ENCODE results near the gene OTOF.
A peak's percentile ranks its signal among the peaks of the same experiment; 100 is the strongest.

The OTOF gene

DNA sequence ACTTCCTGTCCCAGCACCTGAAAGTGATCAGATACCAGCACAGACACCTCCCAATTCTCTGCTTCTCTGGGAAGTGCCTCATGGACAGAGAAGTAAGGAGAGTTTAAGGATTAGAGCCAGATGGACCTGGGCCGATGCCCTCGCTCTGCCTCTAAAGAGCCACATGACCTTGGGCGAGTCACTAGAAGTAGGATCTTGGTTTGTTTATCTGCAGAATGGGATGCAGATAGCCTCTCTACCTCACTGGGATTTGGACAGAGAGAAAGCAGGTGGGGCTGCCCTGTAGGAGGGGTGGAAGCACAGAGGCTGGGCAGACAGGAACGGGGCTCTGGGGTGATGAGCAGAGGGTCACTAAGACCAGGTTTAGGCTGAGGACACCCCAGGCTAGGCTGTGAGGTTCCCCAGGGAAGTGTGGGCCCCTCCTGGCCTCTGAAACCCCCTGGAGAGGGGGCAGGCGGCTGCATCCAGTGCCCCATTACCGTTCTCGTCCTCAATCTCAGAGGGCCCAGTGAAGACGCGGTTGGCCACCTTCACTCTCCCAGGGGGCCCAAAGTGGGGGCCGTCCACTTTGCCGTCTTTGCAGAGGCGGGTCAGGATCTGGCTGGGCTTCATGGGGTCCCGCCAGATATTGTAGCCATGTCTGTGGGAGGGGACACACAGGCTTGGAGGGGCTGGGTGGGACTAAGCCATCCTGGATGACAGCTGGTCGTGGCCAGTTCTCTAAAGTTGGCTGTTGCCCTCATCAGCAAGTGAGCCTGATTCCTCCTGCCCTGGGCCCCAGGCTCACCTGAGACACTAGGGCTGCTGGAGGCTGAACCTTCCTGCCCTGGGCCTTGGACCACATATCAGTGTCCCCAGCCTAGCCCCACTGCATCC lies 13.3 kb downstream of the OTOF start:
- DNase-seq (ENCODE audit: low read depth), result no peak

- DNase-seq (ENCODE audit: low read depth), result no peak
Measured at GRCh38 chr2:26463244-26464192, 14.4 kb downstream of the OTOF start.

DNA sequence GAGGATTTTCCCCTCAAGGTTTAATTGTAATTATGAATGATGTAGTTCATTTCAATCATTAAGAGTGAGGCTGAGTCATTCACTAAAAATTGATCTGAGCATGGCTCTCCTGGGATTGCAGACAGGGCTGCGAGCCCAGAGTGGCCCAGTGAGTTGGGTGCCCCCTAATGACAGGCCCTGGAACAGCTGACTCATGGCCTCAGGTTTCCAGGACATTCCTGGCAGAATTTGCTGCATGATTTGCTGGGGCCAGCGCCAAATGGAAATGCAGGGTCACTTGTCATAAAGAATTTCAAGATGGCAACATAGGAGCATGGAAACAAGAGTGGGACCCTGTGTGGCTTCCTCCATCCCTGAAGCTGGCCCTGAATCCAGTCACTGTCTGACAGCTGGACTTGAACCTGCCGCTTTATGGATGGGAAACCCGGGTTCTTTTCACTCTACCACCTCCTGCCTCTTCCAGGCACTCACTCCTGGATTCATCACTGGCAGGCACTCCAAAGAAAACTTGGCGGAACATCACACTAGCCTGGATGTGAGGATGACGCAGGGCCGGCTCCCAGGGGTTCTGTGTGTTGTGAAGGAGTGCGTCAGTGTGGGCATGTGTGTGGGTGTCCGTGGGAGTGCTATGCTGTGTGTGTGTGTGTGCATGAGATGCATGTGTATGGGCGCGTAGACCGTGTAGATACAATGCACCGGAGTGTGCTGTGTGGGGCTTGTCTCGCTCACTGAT lies 15.2 kb downstream of the OTOF start:
- peak; percentile 68 for DNase-seq (ENCODE audit: low read depth)

- no peak for DNase-seq (ENCODE audit: low read depth)
Measured at GRCh38 chr2:26462100-26462499, 15.8 kb downstream of the OTOF start.

GRCh38 chr2:26461601-26462023 lies 16.3 kb downstream of the OTOF start:
- no peak for DNase-seq (ENCODE audit: low read depth)

DNA sequence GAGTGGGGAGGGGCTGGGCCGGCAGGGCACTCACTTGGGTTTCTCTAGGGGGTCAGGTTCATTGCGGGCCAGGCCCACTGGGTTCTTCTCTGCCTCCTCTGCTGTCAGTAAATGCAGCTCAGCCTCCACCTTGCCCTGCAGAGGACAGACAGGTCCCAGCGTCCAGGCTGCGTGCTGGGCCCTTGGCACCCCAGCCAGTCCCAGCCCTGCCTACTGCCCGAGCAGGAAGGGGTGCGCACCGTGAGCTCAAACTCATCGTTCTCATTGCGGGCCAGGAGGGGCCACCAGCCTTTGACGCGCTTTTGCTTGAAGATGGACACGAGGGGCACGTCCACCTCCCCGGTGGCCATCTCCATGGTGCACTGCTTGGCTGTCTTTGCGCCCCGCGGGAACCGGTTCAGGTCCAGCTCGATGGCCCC lies 17.3 kb downstream of the OTOF start:
- DNase-seq (ENCODE audit: low read depth), result no peak

GRCh38 chr2:26459991-26460612 lies 17.8 kb downstream of the OTOF start:
- peak; percentile 39 for DNase-seq (ENCODE audit: low read depth)

DNA sequence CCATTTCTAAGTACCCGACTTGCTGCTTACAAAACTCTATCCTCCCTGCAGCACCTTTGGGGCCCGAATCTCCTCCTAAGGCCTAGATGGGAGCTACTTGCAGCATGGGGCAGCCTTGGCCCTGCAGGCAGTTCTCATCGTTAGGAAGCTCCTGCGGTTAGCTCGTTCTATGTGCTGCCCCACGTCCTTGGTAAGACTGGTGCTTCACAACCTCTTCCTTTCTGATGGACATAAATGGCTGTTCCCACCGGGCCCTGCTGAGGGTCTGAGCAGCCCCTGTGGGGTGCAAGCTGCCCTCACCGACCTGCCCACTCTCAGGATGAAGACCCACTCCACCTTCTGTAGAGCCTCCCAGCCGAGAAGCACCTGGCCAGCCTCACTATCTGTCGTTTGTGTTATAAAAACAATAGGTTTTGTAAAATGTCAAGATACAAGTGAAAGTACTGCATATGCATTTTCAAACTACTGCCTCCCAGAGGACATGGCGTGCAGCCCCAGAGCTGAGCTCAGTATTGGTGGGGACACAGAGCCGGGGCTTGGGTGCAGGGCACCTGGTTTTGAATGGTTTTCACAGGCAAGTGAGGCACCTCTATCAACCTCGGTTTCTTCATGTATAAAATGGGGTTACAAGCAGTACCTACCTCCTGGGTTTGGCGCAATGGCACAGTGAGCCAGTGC lies 19.4 kb downstream of the OTOF start:
- DNase-seq (ENCODE audit: low read depth), result no peak

DNA sequence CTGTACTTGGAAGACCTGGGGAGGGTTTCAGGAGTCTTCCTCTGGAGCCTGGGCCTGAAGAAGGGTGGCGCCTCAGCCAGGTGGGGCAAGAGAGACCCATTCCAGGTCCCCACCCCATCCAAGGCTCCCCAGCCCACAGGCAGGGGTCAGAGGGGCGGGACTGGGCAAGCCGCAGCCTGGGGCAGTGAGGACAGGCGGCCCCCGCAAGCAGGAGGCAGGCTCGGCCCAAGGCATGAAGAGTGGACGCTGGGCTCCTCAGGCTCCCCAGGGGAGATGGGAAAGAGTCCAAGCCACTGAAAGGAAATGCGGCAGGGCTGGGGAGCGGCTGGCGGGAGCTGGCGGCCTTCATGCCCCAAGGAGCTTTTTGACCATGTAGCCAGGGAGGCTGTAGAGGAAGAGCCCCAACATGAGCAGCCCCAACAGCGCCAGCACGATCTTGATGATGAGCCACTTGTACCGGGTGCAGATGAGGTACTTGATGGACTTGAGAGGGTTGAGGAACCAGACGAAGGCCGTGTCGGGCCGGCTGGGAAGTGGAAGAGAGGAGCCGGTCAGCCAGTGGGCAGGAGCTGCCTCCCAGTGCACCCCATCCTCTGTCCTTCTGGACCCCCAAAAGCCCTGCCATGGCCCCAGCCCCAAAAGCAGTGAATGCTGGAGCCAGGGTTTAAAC lies 20.1 kb downstream of the OTOF start:
- DNase-seq (ENCODE audit: low read depth), result no peak

GRCh38 chr2:26457251-26457666 lies 20.7 kb downstream of the OTOF start:
- DNase-seq (ENCODE audit: low read depth), result no peak

DNA sequence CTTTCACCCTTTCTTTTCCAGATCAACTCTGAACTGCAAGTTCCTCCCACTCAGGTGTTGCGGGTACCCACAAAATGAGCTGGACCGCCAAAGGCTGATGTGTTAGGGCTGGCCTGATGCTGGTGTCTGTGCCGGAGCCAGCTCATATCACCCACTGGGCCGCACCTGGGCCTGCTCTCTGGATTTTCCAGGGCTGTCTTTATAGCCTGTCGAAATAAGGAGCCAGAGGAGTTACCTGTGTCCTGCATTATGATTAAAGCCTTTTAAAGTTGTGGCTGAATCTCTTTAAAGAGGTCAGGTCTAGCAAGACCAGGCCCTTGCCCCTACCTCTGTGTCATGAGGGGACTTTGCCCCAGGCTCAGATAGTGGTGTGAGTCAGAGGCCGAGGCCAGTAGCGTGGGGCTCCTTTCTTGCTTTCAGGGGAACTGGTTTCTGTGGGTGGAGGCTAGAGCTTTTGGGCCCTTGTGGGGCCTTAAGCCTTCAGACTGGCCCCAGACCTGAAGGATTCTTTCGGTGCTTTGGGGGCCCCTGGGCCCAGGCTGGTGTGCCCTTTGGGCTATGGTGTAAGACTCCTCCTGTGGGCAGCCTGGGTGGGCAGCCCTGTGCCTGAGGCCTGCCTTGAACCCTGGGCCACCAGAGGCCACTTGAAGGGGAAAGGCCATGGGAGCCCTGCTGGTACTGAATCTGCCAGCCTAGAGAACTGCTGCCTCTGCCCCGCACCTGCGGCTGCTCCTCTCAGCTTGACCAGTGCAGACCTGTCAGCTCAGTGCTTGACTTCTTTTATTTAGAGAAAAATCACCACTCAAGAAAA lies 21.3 kb downstream of the OTOF start:
- DNase-seq (ENCODE audit: low read depth), result peak; percentile 74

GRCh38 chr2:26455670-26456439 lies 22.1 kb downstream of the OTOF start:
- no peak for DNase-seq (ENCODE audit: low read depth)

DNA sequence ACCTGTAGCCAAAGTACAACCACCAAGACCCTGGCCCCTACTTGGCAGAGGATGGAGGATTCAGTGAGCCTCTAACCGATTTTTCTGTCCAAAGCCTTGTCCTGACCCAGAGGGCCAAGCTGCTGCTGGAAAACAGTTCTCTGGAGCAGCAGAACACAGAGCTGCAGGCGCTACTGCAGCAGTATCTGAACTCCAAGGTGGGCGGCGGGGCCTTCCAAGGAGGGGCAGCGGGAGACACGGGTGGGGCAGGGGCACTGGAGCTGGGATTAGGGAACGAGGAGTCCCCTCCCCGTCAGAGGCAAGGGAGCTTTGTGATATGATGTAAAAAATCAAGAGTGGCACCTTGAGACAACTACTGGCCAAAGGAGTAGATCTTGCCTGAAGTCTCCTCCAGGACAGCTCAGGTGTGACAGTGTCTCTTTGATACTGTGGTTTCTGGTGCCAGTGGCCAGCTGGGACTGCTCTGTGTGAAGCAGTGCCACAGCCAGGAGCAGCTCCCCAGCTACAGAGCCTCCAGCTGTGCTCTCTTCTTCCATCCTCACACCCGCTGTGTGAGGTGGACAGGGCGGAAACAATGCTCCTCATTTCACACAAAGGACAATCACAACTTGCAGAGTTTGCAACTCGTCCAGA lies 22.8 kb downstream of the OTOF start:
- no peak for DNase-seq (ENCODE audit: low read depth)

DNA sequence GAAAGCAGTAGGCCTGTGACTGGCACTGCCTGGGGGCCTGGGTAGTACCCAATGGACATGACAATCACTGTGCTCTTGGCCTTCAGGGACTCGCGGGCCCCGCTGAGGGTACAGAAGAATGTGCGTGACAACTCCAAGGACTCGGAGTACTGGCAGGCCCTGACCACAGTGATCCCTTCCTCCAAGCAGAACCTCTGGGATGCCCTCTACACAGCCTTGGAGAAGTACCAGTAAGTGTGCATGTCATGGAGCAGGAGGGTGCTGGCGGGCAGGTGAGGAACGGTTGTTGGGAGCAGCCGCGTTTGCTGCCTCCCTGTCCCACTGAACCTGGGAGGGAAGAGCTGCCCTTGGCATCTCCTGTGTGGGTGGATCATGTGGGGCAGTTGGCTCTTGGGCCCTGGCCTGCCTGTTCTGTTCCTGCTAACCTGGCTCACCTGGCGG lies 23.3 kb downstream of the OTOF start:
- no peak for DNase-seq (ENCODE audit: low read depth)

DNA sequence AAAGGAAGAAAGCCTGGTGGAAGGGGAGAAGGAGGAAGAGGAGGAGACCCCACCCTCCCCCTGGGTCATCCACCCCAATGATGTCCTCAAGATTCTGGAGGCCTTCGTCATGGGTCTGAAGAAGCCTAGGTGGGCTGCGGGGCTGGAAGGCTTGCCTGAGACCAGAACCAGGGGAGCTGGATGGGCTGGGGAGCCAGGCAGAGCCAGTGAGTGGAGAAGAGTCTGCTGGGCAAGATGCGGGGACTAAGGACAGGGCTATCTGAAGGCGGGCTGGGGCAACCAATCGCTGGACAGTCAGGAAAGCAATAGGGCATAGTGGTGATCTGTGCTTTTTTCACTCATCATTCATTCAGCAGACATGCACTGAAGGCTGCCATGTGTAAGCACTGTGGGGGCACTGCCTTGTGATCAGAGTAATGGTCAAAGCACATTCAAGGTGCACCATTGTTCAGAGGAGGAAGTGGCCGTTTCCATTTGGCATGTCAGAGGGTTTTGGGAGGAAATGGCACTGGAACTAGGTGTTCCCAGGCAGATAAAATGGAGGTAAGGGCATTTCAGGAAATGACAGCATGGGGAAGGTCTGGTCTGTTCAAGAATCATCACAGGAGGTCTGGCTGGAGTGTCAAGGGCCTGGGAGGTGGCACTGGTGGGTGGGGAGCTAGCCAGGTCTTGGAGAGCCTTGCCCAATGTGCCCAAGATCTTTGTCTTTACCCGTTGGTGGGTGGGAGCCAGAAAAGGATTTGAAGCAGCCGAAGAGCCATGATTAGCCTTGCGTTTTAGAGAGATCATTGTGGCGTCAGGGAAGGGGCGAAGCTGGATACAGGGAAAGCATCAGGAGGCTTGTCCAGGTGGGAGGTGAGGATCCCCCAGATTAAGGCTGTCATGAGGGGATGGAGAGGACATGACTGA lies 24.2 kb downstream of the OTOF start:
- DNase-seq (ENCODE audit: low read depth), result no peak

DNA sequence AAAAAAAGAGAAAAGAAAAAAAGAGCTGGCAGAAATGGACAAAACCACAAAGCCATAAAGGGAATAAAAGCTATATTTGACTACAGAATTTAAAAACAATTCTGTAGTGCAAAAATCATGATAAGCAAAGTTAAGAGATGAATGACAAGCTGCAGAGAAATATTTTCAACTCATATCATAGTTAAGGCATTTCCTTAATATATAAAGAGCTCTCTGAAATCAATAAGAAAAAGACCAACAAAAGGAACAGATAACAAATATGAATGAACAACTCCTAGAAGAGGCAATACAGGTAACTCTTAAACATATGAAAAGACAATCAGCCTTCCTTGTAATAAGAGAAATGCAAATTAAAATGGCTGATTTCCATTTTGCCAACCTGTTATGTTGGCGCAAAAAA lies 26.2 kb downstream of the OTOF start:
- DNase-seq (ENCODE audit: low read depth), result no peak

- no peak for DNase-seq (ENCODE audit: low read depth)
Measured at GRCh38 chr2:26450031-26450635, 27.8 kb downstream of the OTOF start.
